OCI-LY3 (cell line): ENCODE measurements around the gene HDAC1.

ENCODE experiments used
- H2AFZ ChIP-seq: fragments of 200-600, 300-600 bp; shearing (Covaris generic); 2 replicates; pipeline ENCODE4 v1.6.0; 2014; ENCODE audit warnings: antibody characterized with exemption, low read depth, low read length
- H3K27ac ChIP-seq: fragments of 200-600, 300-600 bp; sonication (generic); 2 replicates; pipeline ENCODE4 v1.5.1; 2014; ENCODE audit warnings: mild to moderate bottlenecking, low read length, moderate library complexity, mixed read lengths
- H3K27me3 ChIP-seq: fragments of 200-600, 300-600 bp; sonication (generic); 2 replicates; pipeline ENCODE4 v1.6.1; 2014; ENCODE audit warnings: low read depth, low read length, mixed read lengths
- H3K36me3 ChIP-seq: fragments of 200-600, 300-600 bp; sonication (generic); replicated peaks from 2 replicates; pipeline ENCODE3; 2014; ENCODE audit warnings: low read depth, low read length, mixed read lengths
- H3K4me1 ChIP-seq: fragments of 300-600, 200-600 bp; sonication (generic); 2 replicates; pipeline ENCODE4 v1.6.1; 2014; ENCODE audit warnings: low read length, mixed read lengths
- H3K4me2 ChIP-seq: fragments of 200-600, 300-600 bp; sonication (generic); 2 replicates; pipeline ENCODE4 v1.6.1; 2014; ENCODE audit warnings: low read length, mixed read lengths
- H3K4me3 ChIP-seq: fragments of 300-600, 200-600 bp; sonication (generic); 2 replicates; pipeline ENCODE4 v1.5.1; 2014; ENCODE audit warnings: antibody characterized with exemption, mild to moderate bottlenecking, low read length, moderate library complexity
- H3K79me2 ChIP-seq: fragments of 300-600, 200-600 bp; shearing (Covaris generic); 2 replicates; pipeline ENCODE4 v1.6.1; 2014; ENCODE audit warnings: mild to moderate bottlenecking, low read length, mixed read lengths
- H3K9ac ChIP-seq: fragments of 300-600, 200-600 bp; shearing (Covaris generic); 2 replicates; pipeline ENCODE4 v1.6.0; 2014; ENCODE audit warnings: mild to moderate bottlenecking, low read length, moderate library complexity
- H3K9me3 ChIP-seq: fragments of 200-600, 300-600 bp; shearing (Covaris generic); 2 replicates; pipeline ENCODE4 v1.6.1; 2014; ENCODE audit warnings: low read length, mixed read lengths; ENCODE audit not compliant: insufficient read depth
- H4K20me1 ChIP-seq: fragments of 200-600, 300-600 bp; sonication (generic); 2 replicates; pipeline ENCODE4 v1.6.1; 2016; ENCODE audit warnings: low read length, mixed read lengths; ENCODE audit not compliant: insufficient read depth
- CTCF ChIP-seq: fragments of 200-600, 300-600 bp; sonication (generic); IDR thresholded peaks from 2 replicates; pipeline ENCODE4 v1.5.1; 2014; ENCODE audit warnings: antibody characterized with exemption, low read length, low read depth
- EZH2phosphoT487 ChIP-seq: fragments of 200-600 bp; shearing (Covaris generic); IDR thresholded peaks from 2 replicates; pipeline ENCODE4 v1.6.1; 2018; ENCODE audit warnings: antibody characterized with exemption, mixed run types, low read depth

Gene HDAC1

DNA sequence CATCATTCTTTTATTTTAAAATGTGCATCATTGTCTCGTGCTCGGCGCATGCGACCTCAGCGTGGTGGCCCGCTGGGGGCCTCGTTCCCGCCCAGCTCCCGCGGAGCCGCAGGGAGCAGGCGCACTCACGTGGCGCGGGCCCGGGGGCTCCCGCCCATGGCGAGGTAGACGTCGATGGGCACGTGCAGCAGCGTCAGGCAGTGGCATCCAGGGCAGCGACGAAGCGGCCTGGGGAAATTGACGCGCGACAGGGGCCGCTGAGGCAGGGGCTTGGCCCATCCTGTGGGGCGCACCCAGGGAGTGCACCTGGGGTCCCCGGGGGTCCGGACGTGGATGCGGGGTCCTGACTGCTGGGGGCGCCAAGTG is 69.4 kb downstream of the HDAC1 start:
- Histone ChIP-seq H3K9ac (no peak overlapping the region), H3K27ac (no peak overlapping the region)
- no peak for TF ChIP-seq CTCF
- TF ChIP-seq EZH2phosphoT487, result no peak

DNA sequence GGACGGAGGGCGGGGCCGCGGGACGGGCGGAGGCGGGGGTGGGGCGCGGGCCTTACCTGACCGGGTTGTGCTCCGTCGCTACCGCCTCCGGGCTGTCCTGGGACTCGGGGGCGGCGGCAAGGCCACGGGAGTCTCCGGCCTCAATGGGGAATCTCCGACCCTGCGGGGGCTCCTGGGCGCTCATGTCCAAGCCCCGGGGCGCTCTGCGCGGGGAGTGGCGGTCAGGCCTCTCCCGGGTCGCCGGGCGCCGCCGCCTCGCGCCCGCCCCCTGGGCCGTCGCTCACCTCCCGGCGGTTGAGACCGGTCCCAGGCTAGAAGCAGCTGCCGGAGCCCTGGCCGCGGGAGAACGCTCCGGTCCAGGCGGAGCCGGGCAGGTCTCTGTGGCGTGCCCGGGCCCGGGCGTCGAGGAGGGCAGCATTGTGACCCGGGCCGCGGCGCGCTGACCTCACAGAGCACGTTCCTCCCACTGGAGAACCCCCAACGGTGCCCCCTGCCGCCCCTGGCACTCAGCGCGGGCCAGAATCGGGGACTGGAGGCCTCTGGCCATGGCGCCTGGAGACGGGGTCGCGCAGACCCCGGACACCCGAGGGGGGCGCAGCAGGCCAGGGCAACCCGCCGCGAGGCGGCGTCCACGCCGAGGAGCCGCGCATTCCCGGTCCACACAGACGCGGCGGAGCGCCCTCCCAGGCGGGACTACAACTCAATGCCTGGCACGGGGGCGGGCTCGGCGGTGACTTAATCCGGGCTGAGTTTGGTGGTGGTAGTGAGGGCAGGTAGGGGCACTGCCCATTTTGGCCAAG is 70.0 kb downstream of the HDAC1 start:
- no peak overlapping the region for H3K9ac ChIP-seq
- no peak overlapping the region for H3K4me3 ChIP-seq
- no peak overlapping the region for H3K4me2 ChIP-seq

More for the DNA sequence above, 69.4 kb downstream of the HDAC1 start:
- Histone ChIP-seq H3K36me3 (no peaks in the 10 kb centered on the region), H2AFZ (no peak overlapping the region), H3K27me3 (no peaks in the 10 kb centered on the region), H3K4me3 (no peak overlapping the region), H3K79me2 (no peaks in the 10 kb centered on the region), H3K4me1 (no peaks in the 10 kb centered on the region), H3K9me3 (no peaks in the 10 kb centered on the region), H3K4me2 (no peak overlapping the region), H4K20me1 (no peaks in the 10 kb centered on the region)

GRCh38 chr1:32362474-32363313 is 70.8 kb downstream of the HDAC1 start, which contains the start of the genes FAM229A and TSSK3:
Gene FAM229A, minus strand, starts transcription at chr1:32362485. Its CDS starts 394 bp downstream, at chr1:32362091.
Gene TSSK3, plus strand, starts transcription at chr1:32362539. Its CDS starts 163 bp downstream, at chr1:32362702.
- Histone ChIP-seq H3K27ac (no peak within 1 kb of the TSS), H3K9ac (no peak within 1 kb of the TSS), H3K4me1 (no peaks in the 10 kb centered on the region), H2AFZ (no peak within 1 kb of the TSS), H3K79me2 (no peaks in the 10 kb centered on the region), H3K9me3 (no peaks in the 10 kb centered on the region), H3K36me3 (peaks cover 6% of the 10 kb centered on the region), H4K20me1 (no peaks in the 10 kb centered on the region), H3K4me2 (no peak within 1 kb of the TSS), H3K27me3 (no peaks in the 10 kb centered on the region), H3K4me3 (no peak within 1 kb of the TSS)
- TF ChIP-seq EZH2phosphoT487 (no peak), CTCF (no peak)

More for the DNA sequence above, 70.0 kb downstream of the HDAC1 start:
- Histone ChIP-seq H3K27ac (no peak overlapping the region), H3K4me1 (no peaks in the 10 kb centered on the region), H4K20me1 (no peaks in the 10 kb centered on the region), H3K9me3 (no peaks in the 10 kb centered on the region), H3K36me3 (peaks cover 3% of the 10 kb centered on the region), H2AFZ (no peak overlapping the region), H3K79me2 (no peaks in the 10 kb centered on the region), H3K27me3 (no peaks in the 10 kb centered on the region)
- TF ChIP-seq CTCF, result no peak
- no peak for TF ChIP-seq EZH2phosphoT487

GRCh38 chr1:32363713-32364112 is 71.8 kb downstream of the HDAC1 start:
- H3K9ac ChIP-seq, result no peak overlapping the region
- H3K4me2 ChIP-seq, result no peak overlapping the region
- no peak for TF ChIP-seq CTCF
- no peak for TF ChIP-seq EZH2phosphoT487
- no peak overlapping the region for H3K4me3 ChIP-seq
- H3K36me3 ChIP-seq, result peaks cover 7% of the 10 kb centered on the region
- H3K27me3 ChIP-seq, result no peaks in the 10 kb centered on the region
- H3K27ac ChIP-seq, result no peak overlapping the region
- no peaks in the 10 kb centered on the region for H3K79me2 ChIP-seq
- H3K4me1 ChIP-seq, result no peaks in the 10 kb centered on the region
- H2AFZ ChIP-seq, result no peak overlapping the region
- H3K9me3 ChIP-seq, result no peaks in the 10 kb centered on the region
- H4K20me1 ChIP-seq, result no peaks in the 10 kb centered on the region
